Stimulated activated CD8-positive, alpha-beta memory T cell treated with anti-CD3 and anti-CD28 coated beads, Interleukin-7, amount 100 ng/mL, for 1 hour (primary cell): ENCODE results near the gene SH2B2.
"Not testable (repeated sequence)": the region's sequence is repeated elsewhere in the genome, so short reads cannot be mapped to it uniquely, and the experiment has no call there.

Experiments used
- DNase-seq, 2 donors: peaks; one replicate each; pipeline ENCODE4 v3.0.0-alpha.2; 2020; ENCODE audit warnings: low read depth in 2 of 2

Gene SH2B2

GRCh38 chr7:102285540-102286236 is 980 bp upstream of the SH2B2 start:
- DNase-seq: no peak

GRCh38 chr7:102287111-102287980 is 678 bp downstream of the SH2B2 start:
- no peak for DNase-seq

GRCh38 chr7:102287981-102288278 is 1.3 kb downstream of the SH2B2 start:
- DNase-seq: no peak

GRCh38 chr7:102288285-102288930 is 1.7 kb downstream of the SH2B2 start:
- DNase-seq: no peak

DNA sequence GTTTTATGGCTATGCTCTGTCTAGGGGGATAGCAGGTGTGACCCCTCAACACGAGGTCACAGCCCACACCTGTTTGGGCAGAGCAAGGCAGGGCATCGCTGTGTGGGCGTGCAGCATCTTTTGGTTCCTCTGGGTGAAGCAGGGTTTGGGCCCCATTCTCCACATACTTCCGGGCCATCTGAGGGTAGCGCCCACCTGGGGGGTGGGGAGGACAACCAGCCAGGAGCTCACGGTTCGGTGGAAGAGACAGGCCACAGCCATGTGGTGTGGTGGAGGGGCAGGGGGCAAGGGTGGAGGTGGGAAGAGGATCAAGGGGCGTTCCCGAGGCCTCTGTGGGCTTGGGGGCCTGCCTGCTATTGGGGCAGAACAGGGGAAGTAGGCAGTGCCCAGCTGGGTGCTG is 2.4 kb downstream of the SH2B2 start:
- DNase-seq: no peak

- no peak for DNase-seq
These were observed 4.6 kb downstream of the SH2B2 start for GRCh38 chr7:102291056-102291915.

DNA sequence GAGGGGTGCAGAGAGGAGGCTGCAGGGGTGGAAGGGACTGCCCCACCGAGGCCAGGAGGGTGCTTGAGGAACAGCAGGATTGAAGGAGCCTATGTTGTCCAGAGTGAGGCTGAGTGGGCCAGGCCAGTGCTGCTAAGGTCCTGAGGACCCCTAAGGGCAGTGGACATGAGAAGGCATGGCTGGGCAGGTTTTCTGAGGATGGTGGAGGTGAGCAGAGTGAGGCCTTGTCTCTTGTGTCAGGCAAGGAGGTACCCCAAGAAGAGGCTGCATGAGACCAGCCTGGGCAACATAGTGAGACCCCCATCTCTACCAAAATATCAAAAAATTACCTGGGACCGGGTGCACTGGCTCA is 5.2 kb downstream of the SH2B2 start:
- DNase-seq: no peak

DNA sequence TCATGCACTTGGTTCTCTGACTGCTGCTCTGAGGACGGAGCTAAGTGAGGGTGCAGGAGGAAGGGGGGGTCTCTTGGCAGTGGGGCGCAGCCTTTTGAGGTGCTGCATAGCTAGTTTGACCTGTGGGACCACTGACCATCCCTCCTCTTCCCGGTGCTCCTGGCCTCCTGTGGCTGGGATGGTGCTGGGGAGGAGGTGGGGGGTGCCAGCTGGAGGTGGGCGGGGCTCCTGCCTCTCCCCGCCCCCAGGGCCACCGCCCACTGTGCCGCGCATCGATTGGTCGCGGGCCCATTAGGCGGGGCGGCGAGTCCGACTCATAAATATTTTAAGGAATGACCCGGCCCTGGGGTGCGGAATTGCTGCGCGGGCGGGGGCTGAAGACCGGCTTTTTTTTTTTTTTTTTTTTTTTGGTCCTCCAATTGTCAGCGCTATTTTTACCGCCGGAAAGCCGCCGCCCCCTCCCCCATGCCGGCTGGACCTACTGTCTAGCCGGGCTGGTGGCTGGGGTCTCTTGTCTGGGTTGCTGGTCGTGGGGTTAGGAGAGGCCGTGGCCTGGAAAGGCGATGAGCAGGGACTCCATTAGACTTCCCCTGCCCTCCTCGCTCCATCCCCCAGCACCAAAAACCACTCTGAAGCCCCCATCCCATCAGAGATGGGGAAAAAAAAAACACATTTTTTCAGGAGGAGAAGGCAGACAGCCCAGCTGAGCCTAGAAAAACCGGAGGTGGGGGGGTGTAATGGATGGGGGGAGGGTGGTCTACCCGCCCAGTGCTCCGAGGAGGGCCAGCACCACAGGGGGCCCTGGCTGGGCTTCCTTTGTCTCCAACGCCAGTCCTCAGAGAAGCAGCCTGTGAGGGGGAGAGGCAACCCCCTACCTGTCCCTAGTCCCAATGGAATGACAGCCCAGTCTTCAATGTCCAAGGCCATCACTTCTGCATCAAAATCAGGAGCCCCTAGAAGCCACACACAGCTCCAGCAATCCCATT is 6.4 kb downstream of the SH2B2 start:
- no peak for DNase-seq

DNA sequence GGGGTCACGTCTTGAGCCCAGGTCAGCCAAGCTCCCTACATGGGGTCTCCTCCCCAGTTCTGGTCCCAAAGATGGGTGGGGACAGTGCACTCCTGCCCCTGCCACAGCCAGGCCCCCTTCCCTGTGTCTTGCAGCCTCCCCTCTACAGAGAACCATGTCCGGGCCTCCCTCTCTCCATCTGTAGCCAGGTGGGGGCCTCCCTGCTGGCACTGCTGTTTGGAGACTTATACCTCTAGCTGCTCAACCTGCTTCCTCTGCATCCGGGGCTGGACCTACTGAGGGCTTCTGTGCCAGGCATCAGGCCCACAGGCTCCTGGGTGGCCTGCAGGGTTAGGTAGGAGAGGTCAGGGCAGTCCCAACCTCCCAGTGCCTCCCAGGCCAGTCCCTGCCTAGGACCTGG is 7.9 kb downstream of the SH2B2 start:
- no peak for DNase-seq

DNA sequence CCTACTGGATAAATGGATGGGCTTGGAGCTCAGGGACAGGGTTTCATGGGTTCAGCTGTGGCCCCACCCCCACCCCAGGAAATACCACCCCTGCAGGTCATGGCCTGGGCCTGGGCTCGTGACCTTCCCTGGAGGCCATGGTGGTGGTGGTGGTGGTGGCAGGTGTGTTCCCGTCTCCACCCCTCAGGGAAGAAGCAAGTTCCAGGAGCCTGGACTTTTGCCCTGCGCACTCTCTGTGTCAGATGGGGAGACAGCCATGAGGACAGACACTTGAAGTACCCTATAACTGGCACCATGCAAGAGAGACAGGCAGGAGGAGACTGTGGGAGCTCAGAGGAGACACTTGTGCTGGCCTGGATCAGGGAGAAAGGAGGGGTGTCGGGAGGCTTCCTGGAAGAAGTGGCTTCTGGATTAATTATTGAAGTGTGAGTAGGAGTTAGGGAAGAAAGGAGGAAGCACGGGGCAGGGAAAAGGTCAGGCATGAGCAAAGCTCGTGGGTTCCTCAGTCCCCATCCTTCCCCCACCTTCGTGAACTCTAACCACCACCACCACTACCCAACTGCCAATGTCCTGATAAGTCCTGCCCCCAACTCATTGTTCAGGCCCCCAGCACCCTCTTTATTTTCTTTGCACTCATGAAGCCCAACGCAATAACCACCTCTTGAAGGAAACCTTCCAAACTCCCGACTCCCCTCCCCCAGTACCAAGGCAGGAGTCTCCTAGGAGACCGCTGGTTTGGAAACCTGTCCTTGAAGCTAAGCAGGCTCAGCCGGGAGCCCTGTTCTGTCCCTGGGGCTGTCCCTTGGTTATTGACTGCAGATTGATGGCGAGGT is 8.9 kb downstream of the SH2B2 start:
- DNase-seq: no peak

GRCh38 chr7:102296179-102296438 is 9.4 kb downstream of the SH2B2 start:
- no peak for DNase-seq

- DNase-seq: no peak
These were observed 9.8 kb downstream of the SH2B2 start for GRCh38 chr7:102296514-102296913.

DNA sequence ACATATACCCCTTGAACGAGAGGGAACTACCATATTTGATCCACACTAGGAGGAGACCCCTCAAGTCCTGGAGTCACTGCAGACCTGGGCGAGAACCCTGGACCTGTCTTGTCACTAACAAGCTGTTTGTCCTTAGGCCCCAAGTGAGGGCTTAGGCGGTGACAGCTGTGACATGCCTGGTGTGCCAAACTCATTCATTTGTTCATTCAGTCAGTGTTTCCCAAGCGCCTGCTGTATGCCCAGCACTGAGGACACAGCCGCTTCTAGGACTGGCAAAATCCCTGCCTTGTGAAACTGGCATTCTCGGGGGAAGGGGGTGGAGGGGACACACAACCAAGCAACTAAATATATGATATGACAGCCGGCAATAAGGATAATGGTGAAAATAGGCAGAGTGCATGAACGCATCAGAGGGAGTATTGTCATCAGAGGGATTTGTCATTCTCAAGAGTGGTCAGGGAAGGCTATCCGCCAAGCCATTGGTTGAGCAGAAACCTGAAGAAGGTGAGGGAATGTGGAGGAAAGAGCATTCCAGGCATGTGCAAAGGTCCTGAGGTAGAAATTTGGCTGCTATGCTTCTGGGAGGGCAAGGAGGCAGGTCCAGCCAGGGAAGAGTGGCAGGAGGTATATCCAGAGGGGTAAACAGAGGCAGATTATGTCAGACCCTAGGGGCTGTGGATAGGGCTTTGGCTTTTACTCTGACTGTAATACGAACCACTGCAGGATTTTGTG is 11.0 kb downstream of the SH2B2 start:
- DNase-seq: no peak

- DNase-seq: no peak
These were observed 14.1 kb downstream of the SH2B2 start for GRCh38 chr7:102300643-102301221.

GRCh38 chr7:102301367-102301766 is 14.7 kb downstream of the SH2B2 start:
- DNase-seq: not testable (repeated sequence)

- no peak for DNase-seq
These were observed 15.4 kb downstream of the SH2B2 start for GRCh38 chr7:102302025-102302424.

GRCh38 chr7:102303669-102304422 is 17.2 kb downstream of the SH2B2 start:
- no peak for DNase-seq

DNA sequence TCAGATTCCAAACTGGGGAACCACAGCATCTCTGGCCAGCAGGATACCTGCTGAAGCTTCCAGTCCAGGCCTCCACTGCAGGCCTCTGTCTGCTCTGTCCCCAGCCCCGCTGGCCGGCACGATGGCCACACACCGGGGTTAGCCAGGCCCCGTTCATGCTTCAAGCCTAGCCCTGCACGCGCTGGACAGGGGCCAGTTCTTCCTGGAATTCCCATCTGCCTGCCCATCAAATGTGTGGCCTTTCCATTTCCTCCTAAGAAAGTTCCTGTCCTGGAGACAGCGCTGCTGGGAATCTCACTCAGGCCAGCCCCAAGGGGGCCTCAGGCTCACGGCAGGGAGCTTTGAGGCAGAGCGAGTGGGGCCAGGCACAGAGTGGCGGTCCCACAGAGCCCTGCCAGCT is 18.0 kb downstream of the SH2B2 start:
- DNase-seq: no peak
